ENCODE results near the gene ACR.

The ACR gene

GRCh38 chr22:50717709-50718351, 20.2 kb upstream of the ACR start:
- no peak for DNase-seq (ENCODE audit: low spot score)

DNA sequence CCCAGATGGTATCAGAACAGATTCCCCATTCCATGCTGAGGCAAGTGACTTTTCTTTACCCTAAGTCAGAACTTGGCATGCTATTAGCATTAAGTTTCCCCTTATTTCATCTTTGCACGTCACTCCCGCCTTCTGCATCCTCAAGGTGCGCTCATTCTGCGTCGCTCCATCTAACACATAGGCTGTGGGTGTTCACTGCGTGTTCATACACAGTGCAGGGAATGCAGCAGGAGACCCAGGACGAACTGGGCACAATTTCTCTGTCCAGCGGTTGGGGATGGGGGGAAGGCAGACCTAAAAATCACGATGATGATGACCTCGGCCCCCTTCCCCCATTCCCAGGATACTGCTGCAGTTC, 19.7 kb upstream of the ACR start:
- DNase-seq (ENCODE audit: low spot score) = no peak

- DNase-seq (ENCODE audit: low spot score) = no peak
These were observed 18.1 kb upstream of the ACR start for GRCh38 chr22:50719814-50720300.

- DNase-seq (ENCODE audit: low spot score) = no peak
These were observed 17.4 kb upstream of the ACR start for GRCh38 chr22:50720301-50721256.

DNA sequence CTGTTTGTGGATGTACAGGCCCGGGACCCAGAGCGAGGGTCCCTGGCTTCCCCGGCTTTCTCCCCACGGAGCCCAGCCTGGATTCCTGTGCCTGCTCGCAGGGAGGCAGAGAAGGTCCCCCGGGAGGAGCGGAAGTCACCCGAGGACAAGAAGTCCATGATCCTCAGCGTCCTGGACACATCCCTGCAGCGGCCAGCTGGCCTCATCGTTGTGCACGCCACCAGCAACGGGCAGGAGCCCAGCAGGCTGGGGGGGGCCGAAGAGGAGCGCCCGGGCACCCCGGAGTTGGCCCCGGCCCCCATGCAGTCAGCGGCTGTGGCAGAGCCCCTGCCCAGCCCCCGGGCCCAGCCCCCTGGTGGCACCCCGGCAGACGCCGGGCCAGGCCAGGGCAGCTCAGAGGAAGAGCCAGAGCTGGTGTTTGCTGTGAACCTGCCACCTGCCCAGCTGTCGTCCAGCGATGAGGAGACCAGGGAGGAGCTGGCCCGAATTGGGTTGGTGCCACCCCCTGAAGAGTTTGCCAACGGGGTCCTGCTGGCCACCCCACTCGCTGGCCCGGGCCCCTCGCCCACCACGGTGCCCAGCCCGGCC, 16.7 kb upstream of the ACR start:
- no peak for DNase-seq (ENCODE audit: low spot score)

GRCh38 chr22:50722048-50722701, 15.8 kb upstream of the ACR start:
- DNase-seq (ENCODE audit: low spot score) = no peak

DNA sequence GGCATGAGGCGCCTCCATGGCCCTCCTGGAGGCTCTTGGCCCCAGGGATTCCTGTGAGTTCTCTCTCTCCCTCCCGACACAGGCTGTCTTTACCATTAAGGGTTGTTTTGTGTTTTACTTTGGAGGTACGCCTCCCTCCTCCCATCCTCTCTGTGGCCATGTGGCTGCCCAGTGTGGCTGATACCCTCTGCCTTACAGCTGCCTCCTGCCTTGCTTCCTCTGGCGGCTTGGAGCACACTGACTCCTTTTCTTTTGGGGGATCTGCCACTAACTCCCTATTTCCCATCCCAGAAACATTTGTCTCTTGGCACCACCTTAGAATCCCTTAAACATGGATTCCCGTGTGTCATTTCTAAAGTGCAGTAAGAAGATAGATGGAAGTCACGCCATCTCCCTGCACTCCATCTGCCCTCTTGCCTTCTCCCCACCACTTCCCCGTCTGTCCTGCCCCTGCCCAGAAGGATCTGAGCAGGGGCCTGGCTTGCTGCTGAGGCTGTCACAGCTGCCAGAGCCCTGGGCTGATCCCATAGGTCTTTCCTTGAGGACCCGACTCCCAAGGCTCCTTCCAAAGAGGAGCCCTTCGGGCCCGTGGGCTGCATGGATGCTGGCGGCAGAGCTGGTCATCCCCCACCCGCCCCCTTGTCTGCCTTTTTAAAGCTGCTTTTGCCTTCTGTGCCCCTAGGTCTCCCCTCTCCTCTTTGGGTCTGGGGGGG, 15.1 kb upstream of the ACR start:
- DNase-seq (ENCODE audit: low spot score) = no peak

GRCh38 chr22:50723991-50724390, 14.0 kb upstream of the ACR start:
- no peak for DNase-seq (ENCODE audit: low spot score)

DNA sequence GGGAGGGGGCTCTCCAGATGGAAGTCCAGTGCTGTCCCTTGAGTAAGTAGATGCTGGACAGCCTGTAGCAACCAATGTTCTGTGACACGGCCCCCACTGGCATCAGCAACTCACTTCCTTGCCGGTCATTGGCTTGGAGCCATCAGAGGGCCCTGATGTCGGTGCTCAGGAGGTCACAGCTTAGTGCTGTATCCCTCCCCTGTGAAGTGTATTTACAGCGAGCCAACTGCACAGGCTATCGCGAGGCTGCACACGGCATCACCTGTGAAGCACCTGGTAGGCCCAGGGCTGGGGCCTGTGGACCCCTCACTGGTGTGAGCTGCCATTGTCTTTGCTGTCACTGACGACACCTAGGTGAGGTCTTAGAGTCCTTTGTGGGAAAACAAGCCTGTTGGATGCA, 13.4 kb upstream of the ACR start:
- DNase-seq (ENCODE audit: low spot score) = no peak

- no peak for DNase-seq (ENCODE audit: low spot score)
These were observed 12.4 kb upstream of the ACR start for GRCh38 chr22:50725597-50725996.

- DNase-seq (ENCODE audit: low spot score) = no peak
These were observed 11.2 kb upstream of the ACR start for GRCh38 chr22:50726643-50727340.

GRCh38 chr22:50727678-50728522, 10.1 kb upstream of the ACR start:
- DNase-seq (ENCODE audit: low spot score) = no peak

DNA sequence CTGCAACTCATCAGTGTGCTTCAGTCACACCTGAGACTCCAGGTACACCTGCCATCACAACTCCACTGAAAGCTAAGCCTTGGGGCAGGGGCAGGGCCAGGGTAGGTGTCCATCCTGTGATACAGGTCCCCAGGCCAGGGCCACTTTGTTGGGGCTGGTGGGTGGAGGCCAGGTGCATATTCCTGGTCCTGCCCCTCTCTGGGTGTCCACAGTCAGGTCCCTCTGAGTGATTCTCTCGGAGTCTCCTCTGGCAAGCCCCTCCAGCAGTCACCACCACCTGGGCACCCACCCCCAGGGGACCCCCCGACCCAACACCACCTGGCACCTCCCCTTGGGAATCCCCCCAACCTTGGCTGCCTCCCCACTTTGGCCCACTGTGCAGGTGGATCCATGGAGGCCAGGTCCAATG, 9.5 kb upstream of the ACR start:
- DNase-seq (ENCODE audit: low spot score) = no peak

GRCh38 chr22:50729391-50730012, 8.5 kb upstream of the ACR start:
- DNase-seq (ENCODE audit: low spot score) = no peak

DNA sequence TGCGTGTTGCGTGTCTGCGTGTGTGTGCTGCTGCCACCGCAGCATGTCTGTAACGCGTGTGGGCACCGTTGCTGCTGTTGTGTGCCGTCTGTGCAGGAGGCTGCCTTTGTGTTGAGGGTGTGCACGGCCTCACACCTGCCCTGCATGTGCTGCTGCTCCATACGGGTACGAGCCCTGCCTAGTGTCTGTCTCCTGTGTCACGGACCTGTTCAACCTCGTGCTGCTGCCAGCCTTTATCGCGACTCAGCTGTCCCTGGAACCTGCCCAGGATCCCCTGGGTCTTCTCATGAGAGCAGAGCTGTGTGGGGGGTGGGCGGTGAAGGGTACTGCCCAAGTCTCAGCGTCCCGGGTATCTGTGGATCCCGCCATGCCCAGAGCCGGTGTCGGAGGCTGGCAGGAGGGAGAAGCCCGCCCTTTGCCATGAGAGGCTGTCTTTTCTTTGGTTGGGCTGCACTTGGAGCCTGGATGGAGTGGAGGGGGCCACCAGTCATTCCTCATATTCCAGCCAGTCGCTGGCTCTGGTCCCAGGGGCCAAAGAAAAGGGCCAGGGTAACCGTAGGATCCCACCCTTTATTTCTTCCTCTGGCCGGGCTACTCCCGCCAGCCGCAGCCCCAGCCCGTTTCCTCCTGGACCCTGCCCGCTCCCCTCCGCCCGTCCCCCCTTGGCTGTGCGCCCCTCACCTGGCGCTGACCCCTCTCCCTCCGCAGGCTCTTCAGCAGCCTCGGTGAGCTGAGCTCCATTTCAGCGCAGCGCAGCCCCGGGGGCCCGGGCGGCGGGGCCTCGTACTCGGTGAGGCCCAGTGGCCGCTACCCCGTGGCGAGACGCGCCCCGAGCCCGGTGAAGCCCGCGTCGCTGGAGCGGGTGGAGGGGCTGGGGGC, 7.8 kb upstream of the ACR start:
- no peak for DNase-seq (ENCODE audit: low spot score)

GRCh38 chr22:50730941-50731661, 6.9 kb upstream of the ACR start:
- no peak for DNase-seq (ENCODE audit: low spot score)

- DNase-seq (ENCODE audit: low spot score) = peak; percentile 90
These were observed 6.0 kb upstream of the ACR start for GRCh38 chr22:50731811-50732624.

Data from HuH-7 (cell line).